Neural crest cell (in vitro differentiated cells): ENCODE measurements around the gene RUNX2. TPM values are rescaled to one million over a fixed set of nuclear protein-coding genes. Genes with fewer than 3 reads are reported as not detected.

Source experiments
- DNase-seq: peaks from one replicate; pipeline ENCODE4 v3.0.0; 2021; ENCODE audit warnings: low read depth, mixed read lengths, low spot score
- H3K27ac Mint-ChIP-seq: one replicate; pipeline ENCODE4 v1.8.0; 2021; ENCODE audit warnings: mild to moderate bottlenecking, mixed read lengths; ENCODE audit not compliant: unreplicated experiment
- H3K27me3 Mint-ChIP-seq: 2 replicates; pipeline ENCODE4 v1.8.0; 2021; ENCODE audit warnings: low read depth, mild to moderate bottlenecking, mixed read lengths
- H3K36me3 Mint-ChIP-seq: 2 replicates; pipeline ENCODE4 v1.8.0; 2021; ENCODE audit warnings: low read depth, mild to moderate bottlenecking, mixed read lengths
- H3K4me1 Mint-ChIP-seq: 2 replicates; pipeline ENCODE4 v1.8.0; 2021; ENCODE audit warnings: mixed read lengths
- H3K4me3 Mint-ChIP-seq: one replicate; pipeline ENCODE4 v1.8.0; 2021; ENCODE audit warnings: mild to moderate bottlenecking, mixed read lengths
- H3K9me3 Mint-ChIP-seq: 2 replicates; pipeline ENCODE4 v1.8.0; 2021; ENCODE audit warnings: mixed read lengths
- CTCF ChIP-seq: fragments of 200-600 bp; sonication (generic); conservative IDR thresholded peaks from 2 replicates; pipeline ENCODE4 v1.5.0; 2021; ENCODE audit warnings: antibody characterized with exemption, mild to moderate bottlenecking
- total RNA-seq: library from RNA; stranded (reverse); gene quantifications from 2 replicates; pipeline ENCODE4 v1.2.1, GENCODE V29; 2021

Gene RUNX2
- total RNA-seq, 1 donor from 2014 or later, result 0.16 TPM

- Mint-ChIP-seq H3K27me3 (no peaks in the 10 kb centered on the region), H3K4me3 (no peak overlapping the region), H3K9me3 (no peaks in the 10 kb centered on the region), H3K4me1 (peaks cover 22% of the 10 kb centered on the region), H3K27ac (no peak overlapping the region), H3K36me3 (no peaks in the 10 kb centered on the region)
- TF ChIP-seq CTCF, result no peak
- DNase-seq, result no peak
These were observed 244.7 kb downstream of the RUNX2 start for GRCh38 chr6:45572833-45573232.

- TF ChIP-seq CTCF, result no peak
- no peaks in the 10 kb centered on the region for H3K9me3 Mint-ChIP-seq
- no peak for DNase-seq
- no peak overlapping the region for H3K4me3 Mint-ChIP-seq
- no peak overlapping the region for H3K27ac Mint-ChIP-seq
- peaks cover 20% of the 10 kb centered on the region for H3K4me1 Mint-ChIP-seq
- H3K27me3 Mint-ChIP-seq, result no peaks in the 10 kb centered on the region
- no peaks in the 10 kb centered on the region for H3K36me3 Mint-ChIP-seq
These were observed 245.9 kb downstream of the RUNX2 start for GRCh38 chr6:45574014-45574461.

GRCh38 chr6:45574885-45575284 lies 246.8 kb downstream of the RUNX2 start:
- Mint-ChIP-seq H3K9me3 (no peaks in the 10 kb centered on the region), H3K4me3 (no peak overlapping the region), H3K27ac (no peak overlapping the region), H3K27me3 (no peaks in the 10 kb centered on the region), H3K4me1 (peaks cover 11% of the 10 kb centered on the region), H3K36me3 (no peaks in the 10 kb centered on the region)
- no peak for DNase-seq
- TF ChIP-seq CTCF, result no peak

- Mint-ChIP-seq H3K4me1 (peaks cover 10% of the 10 kb centered on the region), H3K27ac (peak overlapping the region; percentile 8), H3K36me3 (peaks cover 1% of the 10 kb centered on the region), H3K9me3 (peaks cover 1% of the 10 kb centered on the region), H3K27me3 (no peaks in the 10 kb centered on the region), H3K4me3 (no peak overlapping the region)
- TF ChIP-seq CTCF, result no peak
- no peak for DNase-seq
These were observed 248.8 kb downstream of the RUNX2 start for GRCh38 chr6:45576648-45577624.

- no peak overlapping the region for H3K27ac Mint-ChIP-seq
- no peak for DNase-seq
- H3K9me3 Mint-ChIP-seq, result peaks cover 3% of the 10 kb centered on the region
- H3K36me3 Mint-ChIP-seq, result peaks cover 3% of the 10 kb centered on the region
- peaks cover 10% of the 10 kb centered on the region for H3K4me1 Mint-ChIP-seq
- H3K4me3 Mint-ChIP-seq, result no peak overlapping the region
- no peak for TF ChIP-seq CTCF
- H3K27me3 Mint-ChIP-seq, result no peaks in the 10 kb centered on the region
These were observed 249.8 kb downstream of the RUNX2 start for GRCh38 chr6:45577836-45578504.
